ENCODE measurements around the gene C5AR2. TPM values are rescaled to one million over a fixed set of nuclear protein-coding genes. Genes with fewer than 3 reads are reported as not detected.

The C5AR2 gene
- polyA plus RNA-seq, 1 of the 3 experiments (the other 2 are of a cell fraction), result not detected

- TF ChIP-seq GABPA (IDR thresholded peaks at IDR 0.05; ENCODE audit: low read depth) (no peak), JUND (IDR thresholded peaks at IDR 0.05) (no peak), PBX3 (IDR thresholded peaks at IDR 0.05) (no peak), TAF1 (IDR thresholded peaks at IDR 0.05; ENCODE audit: borderline replicate concordance, low read depth, low read length) (no peak), POLR2AphosphoS5 (IDR thresholded peaks at IDR 0.05; ENCODE audit: low read depth, low read length) (no peak), GATA2 (CRISPR knock-in tag; IDR thresholded peaks at IDR 0.05) (no peak), TCF12 (IDR thresholded peaks at IDR 0.05) (no peak), RCOR1 (IDR thresholded peaks at IDR 0.05; ENCODE audit: low read length) (no peak), RAD21 (IDR thresholded peaks at IDR 0.05; ENCODE audit: low read length) (no peak), RXRA (IDR thresholded peaks at IDR 0.05; ENCODE audit: borderline replicate concordance, low read depth) (no peak), FOSL2 (IDR thresholded peaks at IDR 0.05; ENCODE audit: borderline replicate concordance, low read depth) (no peak)
Measured at GRCh38 chr19:47358936-47359335, 27.0 kb downstream of the C5AR2 start (continued).

DNA sequence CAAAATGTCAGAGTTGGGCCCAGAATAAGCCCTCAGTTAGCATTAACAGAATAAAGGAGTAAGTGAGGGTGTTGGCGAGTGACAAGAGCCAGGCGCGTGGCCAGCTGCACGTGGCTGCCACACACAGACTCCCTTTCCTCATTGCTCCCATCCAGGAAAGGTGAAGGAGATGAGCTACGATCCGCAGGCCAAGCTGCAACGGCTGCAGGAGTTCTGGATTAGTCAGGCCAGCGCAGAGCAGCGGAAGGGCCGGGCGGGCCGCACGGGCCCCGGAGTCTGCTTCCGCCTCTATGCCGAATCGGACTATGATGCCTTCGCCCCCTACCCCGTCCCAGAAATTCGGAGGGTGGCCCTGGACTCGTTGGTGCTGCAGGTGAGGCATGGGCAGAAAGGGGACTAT, 30.3 kb downstream of the C5AR2 start:
- Histone ChIP-seq H4K20me1 (ENCODE audit: insufficient read depth) (no peaks in the 10 kb centered on the region), H3K79me2 (ENCODE audit: insufficient read depth) (peaks cover 3% of the 10 kb centered on the region; the same call in 1 of the 2 replicates), H3K4me3 (ENCODE audit: low read depth in 2 of 2, low read length in 1 of 2) (no peak overlapping the region), H3F3A (replicated peaks; ENCODE audit: insufficient read depth) (peaks cover 5% of the 10 kb centered on the region), H3K4me2 (no peak overlapping the region), H3K27ac (ENCODE audit: low read depth in 2 of 2, low read length in 1 of 2) (no peak overlapping the region), H3K9ac (no peak overlapping the region), H3K4me1 (ENCODE audit: control insufficient read depth in 1 of 2, insufficient read depth in 2 of 2, low read depth in 1 of 2, low read length in 1 of 2) (no peaks in the 10 kb centered on the region), H2AFZ (ENCODE audit: low read depth) (no peak overlapping the region), H3K9me3 (no peaks in the 10 kb centered on the region), H3K27me3 (ENCODE audit: insufficient read depth) (no peaks in the 10 kb centered on the region), H3K9me2 (no peaks in the 10 kb centered on the region), H3K36me3 (replicated peaks in 1 of 2; ENCODE audit: control insufficient read depth in 1 of 2, insufficient read depth in 2 of 2, low read length in 1 of 2) (peaks cover 31 to 36% of the 10 kb centered on the region in 2 experiments)
- TF ChIP-seq POLR2AphosphoS5 (IDR thresholded peaks at IDR 0.05; ENCODE audit: low read depth, low read length) (no peak), EP300 (IDR thresholded peaks at IDR 0.05; ENCODE audit: borderline replicate concordance in 1 of 2, low read depth in 1 of 2, low read length in 1 of 2) (no peak), NRF1 (IDR thresholded peaks at IDR 0.05; ENCODE audit: low read depth, low read length) (no peak), GATA2 (CRISPR knock-in tag; IDR thresholded peaks at IDR 0.05) (no peak), EZH2phosphoT487 (IDR thresholded peaks at IDR 0.05; ENCODE audit: borderline replicate concordance, low read depth) (no peak), FOSL2 (IDR thresholded peaks at IDR 0.05; ENCODE audit: borderline replicate concordance, low read depth) (no peak), ZBTB33 (IDR thresholded peaks at IDR 0.05; ENCODE audit: borderline replicate concordance, low read depth) (no peak), TCF12 (IDR thresholded peaks at IDR 0.05) (no peak)
- peak; percentile 5 for DNase-seq
- ChIA-PET POLR2A (no interaction called here), CTCF (interaction anchor here (1.5 to 2.7 kb wide), 3 partner anchors 14 to 58 kb away, joined by 4 to 12 read pairs (median 6); partner anchors contain the start of gene DHX34)
- 95% methylated on average over 19 of the region's 21 CpGs for WGBS (ENCODE audit: low lambda C conversion rate)

Measured in SK-N-SH (cell line).